ENCODE measurements around the gene MRTFB.
"Not testable (repeated sequence)": the region's sequence is repeated elsewhere in the genome, so short reads cannot be mapped to it uniquely, and the experiment has no call there.

Gene MRTFB

GRCh38 chr16:14070877-14071575, at the start of gene MRTFB:
Gene MRTFB, plus strand, starts transcription at chr16:14071319. Its CDS starts 69,288 bp downstream, at chr16:14140607.
- peak; percentile 67 for DNase-seq (ENCODE audit: low read depth)

- DNase-seq (ENCODE audit: low read depth) = not testable (repeated sequence)
Measured at GRCh38 chr16:14023526-14023925, 47.6 kb upstream of the MRTFB start.

GRCh38 chr16:14024283-14024682, 46.8 kb upstream of the MRTFB start:
- DNase-seq (ENCODE audit: low read depth) = no peak

GRCh38 chr16:14026572-14027285, 44.4 kb upstream of the MRTFB start:
- no peak for DNase-seq (ENCODE audit: low read depth)

DNA sequence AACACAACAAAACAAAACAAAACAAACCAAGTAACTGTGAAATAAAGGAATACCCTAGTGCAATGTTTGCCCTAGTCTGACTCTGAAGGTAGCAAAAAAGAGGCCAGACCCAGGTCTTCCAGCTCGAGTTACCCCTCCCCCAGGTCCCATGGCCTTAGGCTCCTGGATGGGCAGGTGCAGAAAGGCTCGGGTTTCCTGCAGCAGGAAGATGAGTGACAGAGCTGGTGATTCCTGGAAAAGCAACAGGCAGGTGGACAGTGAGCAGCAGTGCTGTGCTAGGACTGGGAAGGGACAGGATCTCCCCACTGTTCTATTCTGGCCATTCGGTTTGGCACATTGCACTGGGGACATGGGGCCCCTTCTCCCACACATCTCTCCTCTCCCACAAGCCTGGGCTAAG, 42.9 kb upstream of the MRTFB start:
- DNase-seq (ENCODE audit: low read depth) = no peak

DNA sequence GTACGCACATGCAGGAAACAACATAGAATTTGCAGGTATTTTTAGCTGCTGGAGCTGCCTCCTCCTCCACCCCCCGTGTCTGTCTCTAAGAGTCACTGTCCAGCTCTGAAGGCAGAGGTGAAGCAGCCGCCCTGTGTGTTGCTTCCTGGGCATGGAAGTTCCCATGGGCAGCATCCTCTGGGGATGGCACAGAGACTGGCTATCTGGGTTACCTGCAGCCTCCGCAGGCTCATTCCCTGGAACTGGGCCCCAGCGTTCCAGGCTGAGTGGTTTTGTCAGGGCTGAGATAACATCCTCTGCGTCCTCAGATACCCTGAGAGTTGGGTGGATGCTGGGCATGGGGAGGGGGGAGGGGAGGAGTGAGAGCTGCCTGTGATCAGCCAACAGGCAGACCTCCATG, 41.5 kb upstream of the MRTFB start:
- no peak for DNase-seq (ENCODE audit: low read depth)

DNA sequence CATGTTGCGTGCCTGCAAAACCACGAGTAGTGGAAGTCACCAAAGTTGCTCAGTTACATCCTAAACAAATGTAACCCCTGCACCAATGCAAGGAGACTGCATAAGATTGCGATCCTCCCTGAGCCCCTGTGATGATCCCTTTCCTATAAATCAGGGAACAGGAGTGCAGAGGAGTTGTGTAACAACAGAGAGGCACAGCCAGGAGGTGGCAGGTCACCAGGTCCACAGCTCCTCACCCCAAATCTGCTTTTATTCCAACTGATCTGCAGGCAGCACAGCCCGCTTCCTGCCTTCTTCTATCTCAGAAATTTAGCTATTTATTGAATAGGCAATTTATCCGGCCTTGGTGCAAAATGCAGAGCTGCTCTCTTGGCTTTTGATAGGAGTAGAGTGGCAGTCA, 36.0 kb upstream of the MRTFB start:
- DNase-seq (ENCODE audit: low read depth) = no peak

GRCh38 chr16:14036889-14037288, 34.2 kb upstream of the MRTFB start:
- no peak for DNase-seq (ENCODE audit: low read depth)

DNA sequence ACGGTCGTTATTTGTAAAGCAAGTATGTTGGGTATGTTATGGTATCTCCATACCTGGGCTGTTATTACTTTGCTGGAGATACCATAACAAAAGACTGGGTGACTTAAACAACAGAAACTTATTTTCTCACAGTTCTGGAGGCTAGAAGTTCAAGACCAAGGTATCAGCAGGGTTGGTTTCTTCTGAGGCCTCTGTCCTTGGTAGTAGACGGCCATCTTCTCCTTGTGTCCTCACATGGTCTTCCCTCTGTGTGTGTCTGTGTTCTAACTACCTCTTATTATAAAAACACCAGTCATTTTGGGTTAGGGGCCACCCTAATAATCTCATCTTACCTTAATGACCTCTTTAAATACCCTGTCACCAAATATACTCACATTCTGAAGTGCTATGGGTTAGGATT, 33.2 kb upstream of the MRTFB start:
- no peak for DNase-seq (ENCODE audit: low read depth)

GRCh38 chr16:14041164-14041563, 30.0 kb upstream of the MRTFB start:
- no peak for DNase-seq (ENCODE audit: low read depth)

DNA sequence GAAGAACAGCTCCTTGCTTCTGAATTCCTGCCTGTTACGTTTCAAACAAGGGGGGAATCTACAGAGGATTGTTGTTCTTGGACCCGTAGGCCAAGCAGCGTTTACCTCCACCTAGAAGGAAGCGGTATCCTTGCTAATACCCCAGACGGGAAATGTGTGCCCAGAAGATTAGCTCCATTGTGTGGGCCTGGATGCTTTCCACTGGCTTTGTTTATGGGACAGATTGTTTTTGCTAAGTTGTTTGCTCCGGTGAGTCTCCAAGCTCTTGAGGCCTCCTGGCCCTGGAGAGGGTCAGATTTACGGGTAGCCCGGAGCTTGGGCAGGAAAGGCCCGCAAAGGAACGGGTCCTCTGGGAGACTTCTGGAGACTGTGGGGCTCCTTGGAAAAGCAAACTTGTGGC, 28.4 kb upstream of the MRTFB start:
- DNase-seq (ENCODE audit: low read depth) = no peak

- no peak for DNase-seq (ENCODE audit: low read depth)
Measured at GRCh38 chr16:14043278-14043677, 27.8 kb upstream of the MRTFB start.

DNA sequence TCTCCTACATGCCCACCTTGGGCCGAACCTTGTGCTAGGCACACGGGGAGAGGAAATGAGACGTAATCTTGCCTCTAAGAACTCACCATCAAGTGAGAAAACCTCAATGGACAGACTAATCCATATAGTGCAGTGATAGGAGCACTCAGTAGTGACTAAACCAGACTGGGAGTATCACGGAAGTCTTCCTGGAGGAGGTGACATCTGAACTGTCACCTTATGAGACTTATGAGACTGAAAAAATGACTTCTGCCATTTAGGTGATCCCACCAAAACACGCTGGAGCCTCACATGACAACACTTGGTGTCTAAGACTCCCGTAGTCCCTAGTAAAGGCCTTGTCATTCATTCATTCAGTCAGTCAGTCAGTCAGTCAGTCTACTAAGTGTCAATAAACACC, 27.3 kb upstream of the MRTFB start:
- no peak for DNase-seq (ENCODE audit: low read depth)

GRCh38 chr16:14047121-14047859, 23.8 kb upstream of the MRTFB start:
- DNase-seq (ENCODE audit: low read depth) = not testable (repeated sequence)

- no peak for DNase-seq (ENCODE audit: low read depth)
Measured at GRCh38 chr16:14050291-14051027, 20.7 kb upstream of the MRTFB start.

- no peak for DNase-seq (ENCODE audit: low read depth)
Measured at GRCh38 chr16:14051103-14051729, 19.9 kb upstream of the MRTFB start.

DNA sequence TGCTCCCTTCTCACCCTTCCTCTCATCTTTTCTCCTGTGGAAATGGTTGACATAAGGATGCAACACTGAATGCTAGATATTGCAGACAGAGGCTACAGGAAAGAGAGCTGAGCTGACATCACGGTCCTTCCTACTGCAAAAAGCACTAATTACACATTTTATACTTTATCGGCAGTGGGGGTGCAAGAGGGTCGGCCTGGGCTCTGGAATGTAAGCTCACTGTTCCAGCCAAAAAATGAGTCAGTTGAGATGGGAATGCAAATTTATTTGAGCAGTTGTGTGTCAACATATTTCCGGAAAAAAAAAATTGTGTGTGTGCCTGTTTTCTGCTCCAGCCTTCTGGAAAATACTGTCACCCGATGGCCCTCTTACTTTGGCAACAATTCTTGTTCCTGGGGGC, 14.1 kb upstream of the MRTFB start:
- no peak for DNase-seq (ENCODE audit: low read depth)

DNA sequence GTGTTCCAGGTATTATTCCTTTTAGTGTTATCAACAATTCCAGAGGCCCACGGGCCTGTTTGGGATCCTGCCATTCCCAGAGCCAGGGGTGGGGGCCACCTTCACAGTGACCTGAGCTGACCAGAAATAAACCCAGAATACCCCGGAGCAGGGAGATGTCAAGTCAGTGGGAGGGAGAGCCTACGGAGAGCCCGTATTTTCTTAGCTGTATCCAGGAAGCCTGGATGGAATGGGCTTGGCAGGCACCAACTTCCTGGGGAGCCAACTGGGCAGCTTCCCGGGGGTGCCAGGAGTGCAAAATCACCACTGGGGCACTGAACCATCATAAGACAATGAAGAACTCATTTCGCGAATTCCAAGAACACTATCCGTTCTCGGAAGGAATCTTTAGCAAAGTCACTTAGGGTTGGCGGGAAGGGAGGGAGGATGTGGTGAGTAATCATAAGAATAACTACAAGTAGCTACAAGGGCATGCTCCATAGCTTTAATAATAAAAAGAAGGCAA, 13.2 kb upstream of the MRTFB start:
- no peak for DNase-seq (ENCODE audit: low read depth)

DNA sequence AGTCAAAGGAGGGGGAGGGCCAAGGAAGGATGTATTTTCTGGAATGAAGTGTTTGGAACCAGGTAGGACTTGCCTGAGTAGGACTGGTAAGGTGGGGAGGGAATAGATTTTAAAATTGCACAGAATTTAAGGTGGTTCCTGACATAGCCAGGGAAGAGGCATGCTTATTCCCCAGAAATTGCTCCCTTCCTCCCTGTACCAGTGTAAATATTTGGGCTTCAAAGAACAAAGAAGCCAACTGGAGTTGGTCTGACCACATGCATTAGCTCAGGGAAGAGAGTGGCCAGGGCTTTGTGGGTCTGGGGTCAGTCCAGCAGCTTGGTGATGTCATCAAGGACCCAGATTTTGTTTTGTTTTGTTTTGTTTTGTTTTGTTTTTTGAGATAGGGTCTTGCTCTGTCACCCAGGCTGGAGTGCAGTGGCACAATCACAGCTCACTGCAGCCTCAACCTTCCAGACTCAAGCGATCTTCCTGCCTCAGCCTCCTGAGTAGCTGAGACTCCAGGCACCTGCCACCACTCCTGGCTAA, 9.3 kb upstream of the MRTFB start:
- no peak for DNase-seq (ENCODE audit: low read depth)

- no peak for DNase-seq (ENCODE audit: low read depth)
Measured at GRCh38 chr16:14062261-14062660, 8.9 kb upstream of the MRTFB start.
